ENCODE results near the gene TMEM168.

- TF ChIP-seq CTCF (IDR thresholded peaks at IDR 0.05): no peak
- TF ChIP-seq POLR2AphosphoS5 (IDR thresholded peaks at IDR 0.05): no peak
- TF ChIP-seq POLR2A (IDR thresholded peaks at IDR 0.05): no peak
Measured at GRCh38 chr7:112782498-112782897, 7.7 kb downstream of the TMEM168 start.
